NCI-H82 (cell line): ENCODE data around the gene EP400.

Source experiments
- DNase-seq: peaks from one replicate; lab custom pipeline; 2025; lab: John Stamatoyannopoulos, UW

EP400 gene, protein sequence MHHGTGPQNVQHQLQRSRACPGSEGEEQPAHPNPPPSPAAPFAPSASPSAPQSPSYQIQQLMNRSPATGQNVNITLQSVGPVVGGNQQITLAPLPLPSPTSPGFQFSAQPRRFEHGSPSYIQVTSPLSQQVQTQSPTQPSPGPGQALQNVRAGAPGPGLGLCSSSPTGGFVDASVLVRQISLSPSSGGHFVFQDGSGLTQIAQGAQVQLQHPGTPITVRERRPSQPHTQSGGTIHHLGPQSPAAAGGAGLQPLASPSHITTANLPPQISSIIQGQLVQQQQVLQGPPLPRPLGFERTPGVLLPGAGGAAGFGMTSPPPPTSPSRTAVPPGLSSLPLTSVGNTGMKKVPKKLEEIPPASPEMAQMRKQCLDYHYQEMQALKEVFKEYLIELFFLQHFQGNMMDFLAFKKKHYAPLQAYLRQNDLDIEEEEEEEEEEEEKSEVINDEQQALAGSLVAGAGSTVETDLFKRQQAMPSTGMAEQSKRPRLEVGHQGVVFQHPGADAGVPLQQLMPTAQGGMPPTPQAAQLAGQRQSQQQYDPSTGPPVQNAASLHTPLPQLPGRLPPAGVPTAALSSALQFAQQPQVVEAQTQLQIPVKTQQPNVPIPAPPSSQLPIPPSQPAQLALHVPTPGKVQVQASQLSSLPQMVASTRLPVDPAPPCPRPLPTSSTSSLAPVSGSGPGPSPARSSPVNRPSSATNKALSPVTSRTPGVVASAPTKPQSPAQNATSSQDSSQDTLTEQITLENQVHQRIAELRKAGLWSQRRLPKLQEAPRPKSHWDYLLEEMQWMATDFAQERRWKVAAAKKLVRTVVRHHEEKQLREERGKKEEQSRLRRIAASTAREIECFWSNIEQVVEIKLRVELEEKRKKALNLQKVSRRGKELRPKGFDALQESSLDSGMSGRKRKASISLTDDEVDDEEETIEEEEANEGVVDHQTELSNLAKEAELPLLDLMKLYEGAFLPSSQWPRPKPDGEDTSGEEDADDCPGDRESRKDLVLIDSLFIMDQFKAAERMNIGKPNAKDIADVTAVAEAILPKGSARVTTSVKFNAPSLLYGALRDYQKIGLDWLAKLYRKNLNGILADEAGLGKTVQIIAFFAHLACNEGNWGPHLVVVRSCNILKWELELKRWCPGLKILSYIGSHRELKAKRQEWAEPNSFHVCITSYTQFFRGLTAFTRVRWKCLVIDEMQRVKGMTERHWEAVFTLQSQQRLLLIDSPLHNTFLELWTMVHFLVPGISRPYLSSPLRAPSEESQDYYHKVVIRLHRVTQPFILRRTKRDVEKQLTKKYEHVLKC (N-terminal part only)

GRCh38 chr12:131949431-131950181 is at the start of gene EP400:
TSS of gene EP400 (plus strand) at chr12:131949942. CDS start at chr12:131960620, 10,678 bp downstream.
- peak; percentile 97 for DNase-seq

DNA sequence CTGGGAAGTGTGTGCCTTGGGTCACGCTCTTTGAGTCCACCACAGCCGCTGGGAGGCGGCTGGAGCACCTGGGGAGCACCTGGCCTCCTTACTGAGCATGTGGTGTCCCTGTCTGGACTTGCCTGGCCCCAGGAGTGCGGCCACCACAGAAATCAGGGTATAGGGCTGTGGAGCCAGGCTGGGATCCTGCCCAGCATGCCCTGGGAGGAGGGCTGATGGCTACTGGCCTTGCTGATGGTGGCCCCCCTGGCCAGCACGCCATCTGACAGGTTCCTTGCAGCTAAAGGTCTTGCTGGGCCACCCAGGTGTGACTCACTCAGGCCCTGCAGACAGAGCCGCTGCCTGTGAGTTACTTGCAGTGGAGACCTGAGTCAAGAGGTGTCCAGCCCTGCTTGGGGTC is 49.3 kb upstream of the EP400 start:
- DNase-seq = no peak

DNA sequence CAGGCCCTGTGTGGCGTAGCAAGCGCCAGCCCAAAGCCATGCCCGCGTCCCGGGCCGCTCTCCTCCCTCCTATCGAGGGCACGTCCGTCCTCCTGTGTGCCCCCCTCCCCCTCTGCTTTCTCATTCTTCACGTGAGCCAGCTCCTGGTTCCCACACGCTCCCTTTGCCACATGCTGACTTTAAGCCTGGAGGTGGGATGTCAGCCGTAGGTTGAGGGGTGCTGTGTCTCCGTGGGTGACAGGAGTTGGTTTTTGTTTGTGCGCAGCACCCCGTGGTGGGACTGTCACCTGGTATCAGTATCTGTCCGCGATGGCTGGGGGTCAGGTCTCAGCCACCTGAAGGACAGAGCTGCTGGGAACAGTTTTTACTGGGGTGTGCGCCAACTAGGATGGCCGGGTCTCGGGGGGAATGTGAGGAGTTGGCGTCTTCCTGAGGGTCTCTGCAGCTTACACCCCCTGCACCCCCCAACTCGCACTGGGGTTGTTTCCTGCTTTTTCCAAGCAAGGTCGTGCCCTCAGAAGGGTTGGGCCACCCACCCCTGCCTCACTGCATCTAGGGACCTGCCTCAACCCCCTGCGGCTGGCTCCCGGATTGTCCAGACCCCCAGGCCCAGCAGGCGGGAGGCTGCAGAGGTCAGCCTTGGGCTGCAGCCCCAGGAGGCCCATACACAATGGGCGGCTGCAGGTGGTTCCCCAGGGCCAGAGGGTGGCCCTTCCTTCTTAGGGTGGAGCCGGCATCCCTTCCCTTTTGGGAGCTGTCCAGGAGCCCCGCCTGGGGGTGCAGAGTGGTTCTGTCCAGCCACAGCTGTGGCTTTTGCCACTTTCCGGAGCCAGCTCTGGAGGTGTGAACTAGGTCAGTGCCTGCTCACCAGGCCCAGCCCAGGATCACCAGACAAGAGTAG is 48.1 kb upstream of the EP400 start:
- no peak for DNase-seq

- DNase-seq = no peak
These were observed 47.2 kb upstream of the EP400 start for GRCh38 chr12:131902332-131903241.

- no peak for DNase-seq
These were observed 46.2 kb upstream of the EP400 start for GRCh38 chr12:131903270-131904255.

DNA sequence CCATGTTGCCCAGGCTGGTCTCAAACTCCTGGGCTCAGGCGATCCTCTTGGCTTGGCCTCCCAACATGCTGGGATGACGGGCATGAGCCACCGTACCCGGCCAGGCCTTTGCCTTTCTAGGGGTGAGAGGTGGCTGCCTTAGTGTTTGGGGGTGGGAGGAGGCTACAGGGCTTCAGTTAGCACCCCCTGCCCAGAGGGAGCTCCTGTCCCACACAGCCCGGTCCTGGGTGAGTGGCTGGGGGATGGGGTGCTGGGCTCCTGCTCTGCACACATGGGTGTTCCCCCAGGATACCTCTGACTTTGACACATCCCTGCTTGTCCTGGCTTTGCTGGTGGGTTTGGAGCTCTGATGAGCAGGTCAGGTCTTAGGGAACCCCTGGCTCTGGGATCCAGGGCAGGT is 45.4 kb upstream of the EP400 start:
- no peak for DNase-seq

DNA sequence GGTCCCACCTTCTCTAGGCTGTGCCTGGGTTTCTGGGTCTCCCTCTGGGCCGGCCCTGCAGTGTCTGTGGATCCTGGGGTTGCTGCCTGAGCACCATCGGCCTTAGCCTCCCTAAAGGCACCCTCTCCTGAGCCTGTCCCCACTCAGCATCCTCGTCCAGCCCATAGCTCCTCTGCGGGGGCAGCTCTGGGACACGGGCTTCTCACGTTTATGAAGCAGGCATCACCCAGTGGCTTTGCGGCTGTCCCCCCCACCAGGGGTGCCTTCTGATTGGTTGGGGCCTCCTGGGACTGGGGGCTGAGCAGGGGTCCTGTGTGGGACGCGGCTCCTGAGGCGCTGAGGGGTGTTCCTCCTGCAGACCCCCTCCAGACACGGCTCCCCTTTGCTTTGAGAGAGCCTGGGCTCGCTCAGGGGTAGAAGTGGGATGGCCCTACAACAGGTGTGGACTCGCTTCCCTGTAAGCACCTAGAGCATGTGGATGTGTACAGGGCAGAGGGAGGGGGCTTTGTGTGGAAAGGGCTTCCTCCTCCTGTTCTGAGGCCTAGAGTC is 44.6 kb upstream of the EP400 start:
- DNase-seq = no peak

DNA sequence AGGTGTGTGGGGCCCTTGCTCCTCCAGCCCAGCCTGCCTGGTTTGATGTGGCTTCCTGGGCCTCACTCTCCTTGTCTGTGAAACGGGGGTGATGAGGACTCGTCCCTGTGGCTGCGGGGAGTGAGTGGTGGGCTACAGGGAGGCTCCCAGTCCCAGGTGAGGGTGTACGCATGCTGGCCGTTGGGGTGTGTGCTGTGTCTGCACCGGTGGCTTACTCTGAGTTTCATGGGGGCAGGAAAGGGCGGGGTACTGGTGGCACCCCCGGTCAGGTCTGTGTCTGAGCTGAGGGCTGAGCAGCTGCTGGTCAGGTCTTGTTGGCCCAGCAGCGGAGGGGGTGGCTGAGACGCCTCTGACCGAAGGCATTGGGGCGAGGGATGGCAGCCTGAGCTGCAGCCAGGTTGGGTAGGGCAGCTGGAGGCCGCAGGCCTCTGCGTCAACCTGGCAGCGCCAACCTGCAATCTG is 44.1 kb upstream of the EP400 start:
- no peak for DNase-seq

DNA sequence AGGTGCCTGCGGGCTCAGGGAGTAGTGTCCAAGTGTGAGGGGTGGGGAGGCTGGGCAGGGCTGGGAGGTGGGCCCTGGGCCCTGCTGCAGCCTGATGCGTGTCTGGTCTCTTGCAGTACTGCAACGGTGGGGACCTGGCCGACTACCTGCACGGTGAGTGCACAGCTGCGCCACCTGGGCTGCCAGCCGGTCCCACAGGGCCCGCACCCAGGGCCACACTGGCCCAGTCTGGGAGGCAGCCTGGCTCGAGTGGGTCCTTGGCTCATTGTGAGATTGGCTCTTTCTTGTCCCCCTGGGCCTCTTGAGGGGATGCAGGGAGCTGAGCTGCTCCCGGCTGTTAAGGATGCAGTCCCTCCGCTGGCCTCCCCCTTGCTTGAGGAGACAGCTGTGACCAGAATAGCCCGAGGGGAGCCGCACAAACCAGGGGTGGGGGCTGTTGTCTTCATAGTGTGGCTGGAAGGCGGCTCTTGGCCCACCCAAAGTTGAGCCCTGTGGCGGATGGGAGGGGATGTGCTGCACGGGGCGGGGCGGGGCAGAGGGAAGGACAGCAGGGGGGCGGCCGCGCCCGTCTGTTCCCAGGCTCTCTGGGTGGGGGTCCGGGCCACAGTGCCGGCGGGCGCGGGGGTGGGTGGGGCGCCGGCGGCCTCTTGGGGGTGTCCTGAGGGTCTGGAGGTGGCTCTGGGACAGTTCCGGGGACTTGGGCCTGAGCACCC is 42.2 kb upstream of the EP400 start:
- DNase-seq = no peak

DNA sequence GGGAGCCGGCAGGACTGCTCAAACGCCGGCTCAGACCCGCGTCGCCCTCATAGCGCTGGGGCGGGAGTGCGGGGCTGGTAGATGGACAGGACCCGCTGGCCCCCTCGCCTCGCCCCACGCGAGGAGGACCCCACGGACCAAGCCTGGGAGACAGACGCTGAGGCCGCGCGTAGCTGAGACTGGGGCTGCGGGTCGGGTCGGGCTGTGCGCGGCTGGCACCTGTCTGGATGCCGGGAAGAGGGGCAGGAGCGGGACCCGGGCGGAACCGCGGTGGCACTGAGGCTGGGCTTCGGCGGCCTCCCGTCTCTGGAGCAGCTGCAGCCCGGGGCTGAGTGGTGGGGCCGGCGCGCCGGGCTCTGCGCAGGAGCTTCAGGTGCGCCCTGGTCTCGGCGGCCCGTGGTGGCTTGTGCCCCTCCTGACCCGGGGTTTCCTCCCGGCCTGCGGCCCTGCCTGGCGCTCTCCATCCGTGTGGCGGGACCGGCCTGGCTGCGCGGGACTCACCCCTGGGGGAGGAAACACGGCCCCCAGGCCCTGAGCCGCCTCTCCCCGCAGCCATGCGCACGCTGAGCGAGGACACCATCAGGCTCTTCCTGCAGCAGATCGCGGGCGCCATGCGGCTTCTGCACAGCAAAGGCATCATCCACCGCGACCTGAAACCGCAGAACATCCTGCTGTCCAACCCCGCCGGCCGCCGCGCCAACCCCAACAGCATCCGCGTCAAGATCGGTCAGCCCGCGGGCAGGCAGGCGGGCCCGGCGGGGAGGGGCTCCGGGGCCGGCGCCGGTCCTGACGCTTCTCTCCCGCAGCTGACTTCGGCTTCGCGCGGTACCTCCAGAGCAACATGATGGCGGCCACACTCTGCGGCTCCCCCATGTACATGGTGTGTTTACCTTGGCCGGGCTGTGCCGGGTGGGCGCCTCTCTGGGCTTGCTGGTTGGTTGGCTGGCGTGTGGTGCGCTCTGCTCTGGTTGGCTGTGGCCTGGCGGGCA is 41.4 kb upstream of the EP400 start:
- DNase-seq = no peak

GRCh38 chr12:131909081-131909751 is 40.5 kb upstream of the EP400 start:
- no peak for DNase-seq

DNA sequence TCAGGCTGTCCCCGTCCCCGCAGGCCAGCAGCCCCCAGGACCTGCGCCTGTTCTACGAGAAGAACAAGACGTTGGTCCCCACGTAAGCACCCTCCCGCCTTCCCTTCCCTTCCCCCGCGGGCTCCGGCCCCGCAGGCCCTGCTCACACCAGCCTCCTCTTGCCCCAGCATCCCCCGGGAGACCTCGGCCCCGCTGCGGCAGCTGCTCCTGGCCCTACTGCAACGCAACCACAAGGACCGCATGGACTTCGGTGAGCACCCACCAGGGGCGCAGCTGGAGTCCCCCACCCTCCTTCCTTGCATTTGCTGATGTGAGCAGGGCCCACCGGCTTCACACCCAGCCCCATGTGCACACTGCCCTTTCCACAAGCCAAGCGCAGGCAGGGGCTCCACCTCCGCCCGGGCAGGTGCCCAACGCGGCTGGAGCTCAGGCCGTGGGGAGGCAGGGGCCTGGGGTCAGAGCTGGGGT is 40.0 kb upstream of the EP400 start:
- DNase-seq = no peak

GRCh38 chr12:131910302-131911027 is 39.3 kb upstream of the EP400 start:
- DNase-seq = no peak

DNA sequence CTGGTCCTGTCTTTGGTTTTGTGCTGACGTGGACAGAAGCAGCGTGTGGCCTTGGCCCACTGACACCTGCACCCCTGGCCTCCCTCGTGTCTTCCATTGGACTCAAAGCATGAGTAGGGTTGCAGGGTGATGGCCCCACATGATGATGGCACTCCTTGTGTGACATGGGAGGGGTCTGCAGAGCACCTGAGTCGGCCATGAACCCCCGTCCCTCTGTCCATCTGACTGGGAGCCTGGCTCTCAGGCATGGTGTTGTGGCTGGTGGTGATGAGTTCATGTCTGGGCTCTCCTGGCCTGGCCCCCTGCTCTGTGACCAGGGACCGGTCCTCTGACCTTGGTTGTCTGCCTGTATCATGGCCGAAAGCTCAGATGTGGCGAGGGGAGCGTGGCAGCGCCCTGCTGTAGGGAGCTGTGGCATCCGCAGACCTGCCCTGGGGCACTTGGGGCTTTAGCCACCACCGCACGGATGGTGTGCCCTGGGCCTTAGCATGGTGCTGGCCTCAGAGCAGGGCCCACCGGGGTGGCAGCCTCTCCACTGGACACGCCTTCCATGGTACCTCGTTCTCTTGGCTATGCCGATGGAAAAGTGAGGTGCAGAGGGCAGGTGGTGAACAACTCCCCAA is 38.6 kb upstream of the EP400 start:
- DNase-seq = no peak
